HG02610 (cell line): ENCODE measurements around the gene GUCD1.

Experiments
- ATAC-seq: cut with Tn5 transposase; IDR thresholded peaks from one replicate; pipeline ENCODE4 v1.9.1; 2021; ENCODE audit warnings: mild to moderate bottlenecking, moderate library complexity; ENCODE audit not compliant: unreplicated experiment

GUCD1 gene

GRCh38 chr22:24590596-24591173 is 35.7 kb upstream of the GUCD1 start:
- no peak for ATAC-seq

GRCh38 chr22:24589518-24590030 is 34.6 kb upstream of the GUCD1 start:
- no peak for ATAC-seq

GRCh38 chr22:24588757-24589481 is 34.0 kb upstream of the GUCD1 start:
- ATAC-seq, result no peak

GRCh38 chr22:24588381-24588756 is 33.4 kb upstream of the GUCD1 start:
- no peak for ATAC-seq

GRCh38 chr22:24587948-24588347 is 33.0 kb upstream of the GUCD1 start:
- ATAC-seq, result no peak

- ATAC-seq, result no peak
Observed at GRCh38 chr22:24587251-24587650, 32.3 kb upstream of the GUCD1 start.

- no peak for ATAC-seq
Observed at GRCh38 chr22:24585927-24586546, 31.1 kb upstream of the GUCD1 start.

- no peak for ATAC-seq
Observed at GRCh38 chr22:24585461-24585860, 30.5 kb upstream of the GUCD1 start.

GRCh38 chr22:24584871-24585411 is 30.0 kb upstream of the GUCD1 start:
- no peak for ATAC-seq

GRCh38 chr22:24584166-24584790 is 29.3 kb upstream of the GUCD1 start:
- no peak for ATAC-seq

- ATAC-seq, result no peak
Observed at GRCh38 chr22:24583221-24584165, 28.6 kb upstream of the GUCD1 start.

- no peak for ATAC-seq
Observed at GRCh38 chr22:24582056-24582814, 27.3 kb upstream of the GUCD1 start.

GRCh38 chr22:24580276-24580675 is 25.3 kb upstream of the GUCD1 start:
- no peak for ATAC-seq

- ATAC-seq, result no peak
Observed at GRCh38 chr22:24579258-24579601, 24.3 kb upstream of the GUCD1 start.

GRCh38 chr22:24578355-24579257 is 23.7 kb upstream of the GUCD1 start:
- ATAC-seq, result no peak

GRCh38 chr22:24576778-24577177 is 21.8 kb upstream of the GUCD1 start:
- ATAC-seq, result no peak

GRCh38 chr22:24571266-24571665 is 16.3 kb upstream of the GUCD1 start:
- no peak for ATAC-seq

GRCh38 chr22:24567668-24568067 is 12.7 kb upstream of the GUCD1 start:
- ATAC-seq, result no peak
